KMS-11 (cell line): ENCODE results near the gene DTNBP1.

ENCODE experiments used
- H2AFZ ChIP-seq: fragments of 200-600 bp; sonication (generic); 2 replicates; pipeline ENCODE4 v1.6.1; 2016; ENCODE audit warnings: antibody characterized with exemption, mixed run types, low read depth
- H3K27ac ChIP-seq: fragments of 200-600 bp; sonication (generic); 2 replicates; pipeline ENCODE4 v1.6.1; 2016; ENCODE audit warnings: mild to moderate bottlenecking, mixed run types
- H3K27me3 ChIP-seq: fragments of 200-600 bp; sonication (generic); 2 replicates; pipeline ENCODE4 v1.6.1; 2017; ENCODE audit warnings: mild to moderate bottlenecking, low read depth, mixed run types, moderate library complexity; ENCODE audit not compliant: insufficient read depth
- H3K36me3 ChIP-seq: fragments of 200-600 bp; sonication (generic); 2 replicates; pipeline ENCODE4 v1.6.1; 2017; ENCODE audit warnings: mild to moderate bottlenecking, mixed run types; ENCODE audit not compliant: insufficient read depth
- H3K4me1 ChIP-seq: fragments of 200-600 bp; sonication (generic); 2 replicates; pipeline ENCODE4 v1.6.1; 2016; ENCODE audit warnings: mild to moderate bottlenecking, low read depth, mixed run types; ENCODE audit not compliant: poor library complexity, severe bottlenecking
- H3K4me2 ChIP-seq: fragments of 200-600 bp; sonication (generic); 2 replicates; pipeline ENCODE4 v1.7.0; 2016; ENCODE audit warnings: mild to moderate bottlenecking, mixed run types
- H3K4me3 ChIP-seq: fragments of 200-600 bp; sonication (generic); IDR thresholded peaks from 2 replicates; pipeline ENCODE4 v1.6.1; 2017; ENCODE audit warnings: low read depth, low read length, mixed read lengths; ENCODE audit not compliant: insufficient read depth
- H3K79me2 ChIP-seq: fragments of 200-600 bp; sonication (generic); 2 replicates; pipeline ENCODE4 v1.6.1; 2016; ENCODE audit warnings: low read depth, mixed run types; ENCODE audit not compliant: insufficient read depth
- H3K9ac ChIP-seq: fragments of 200-600 bp; sonication (generic); 2 replicates; pipeline ENCODE4 v1.6.1; 2016; ENCODE audit warnings: mild to moderate bottlenecking, mixed run types
- H4K20me1 ChIP-seq: fragments of 200-600 bp; sonication (generic); 2 replicates; pipeline ENCODE4 v1.6.1; 2016; ENCODE audit warnings: mild to moderate bottlenecking, mixed run types; ENCODE audit not compliant: insufficient read depth
- CTCF ChIP-seq: fragments of 200-600 bp; sonication (generic); conservative IDR thresholded peaks from 2 replicates; pipeline ENCODE4 v1.6.1; 2017; ENCODE audit warnings: low read depth, mild to moderate bottlenecking, antibody characterized with exemption, low read length, moderate library complexity, mixed read lengths

The DTNBP1 gene

GRCh38 chr6:15522856-15523529, 139.8 kb downstream of the DTNBP1 start:
- Histone ChIP-seq H3K27ac (no peak overlapping the region), H3K36me3 (no peaks in the 10 kb centered on the region; the same call in 1 of the 2 replicates), H2AFZ (no peak overlapping the region), H3K4me2 (no peak overlapping the region), H3K4me3 (no peak overlapping the region), H3K4me1 (no peaks in the 10 kb centered on the region), H4K20me1 (no peaks in the 10 kb centered on the region), H3K79me2 (no peaks in the 10 kb centered on the region), H3K9ac (no peak overlapping the region), H3K27me3 (no peaks in the 10 kb centered on the region)
- TF ChIP-seq CTCF = no peak

GRCh38 chr6:15522427-15522826, 140.4 kb downstream of the DTNBP1 start:
- H3K27ac ChIP-seq = no peak overlapping the region
- H3K79me2 ChIP-seq = no peaks in the 10 kb centered on the region
- H3K36me3 ChIP-seq = no peaks in the 10 kb centered on the region; the same call in 1 of the 2 replicates
- H3K4me2 ChIP-seq = no peak overlapping the region
- no peaks in the 10 kb centered on the region for H3K4me1 ChIP-seq
- no peak for TF ChIP-seq CTCF
- no peak overlapping the region for H3K4me3 ChIP-seq
- no peak overlapping the region for H3K9ac ChIP-seq
- no peaks in the 10 kb centered on the region for H3K27me3 ChIP-seq
- no peaks in the 10 kb centered on the region for H4K20me1 ChIP-seq
- no peak overlapping the region for H2AFZ ChIP-seq

- H3K9ac ChIP-seq = no peak overlapping the region
- no peak overlapping the region for H3K4me3 ChIP-seq
- no peak overlapping the region for H3K27ac ChIP-seq
- no peaks in the 10 kb centered on the region for H3K4me1 ChIP-seq
- H2AFZ ChIP-seq = no peak overlapping the region
- no peak overlapping the region for H3K4me2 ChIP-seq
- no peaks in the 10 kb centered on the region; the same call in 1 of the 2 replicates for H3K36me3 ChIP-seq
- no peaks in the 10 kb centered on the region for H3K27me3 ChIP-seq
- no peaks in the 10 kb centered on the region for H4K20me1 ChIP-seq
- no peak for TF ChIP-seq CTCF
- no peaks in the 10 kb centered on the region for H3K79me2 ChIP-seq
Observed at GRCh38 chr6:15522026-15522425, 140.8 kb downstream of the DTNBP1 start.

- H3K36me3 ChIP-seq = no peaks in the 10 kb centered on the region; the same call in 1 of the 2 replicates
Observed at GRCh38 chr6:15521582-15521981, 141.2 kb downstream of the DTNBP1 start.

More at GRCh38 chr6:15521582-15521981, 141.2 kb downstream of the DTNBP1 start:
- H2AFZ ChIP-seq = no peak overlapping the region
- no peaks in the 10 kb centered on the region for H3K4me1 ChIP-seq
- no peak for TF ChIP-seq CTCF
- no peaks in the 10 kb centered on the region for H3K27me3 ChIP-seq
- H3K9ac ChIP-seq = no peak overlapping the region
- H3K4me3 ChIP-seq = no peak overlapping the region
- H4K20me1 ChIP-seq = no peaks in the 10 kb centered on the region
- H3K4me2 ChIP-seq = no peak overlapping the region
- H3K79me2 ChIP-seq = no peaks in the 10 kb centered on the region
- H3K27ac ChIP-seq = no peak overlapping the region
